ENCODE data around the gene ACTG2.

Gene ACTG2

GRCh38 chr2:73947412-73948018 lies 54.7 kb downstream of the ACTG2 start:
- Histone ChIP-seq H3K4me3 (ENCODE audit: low read length, poor library complexity, severe bottlenecking) (no peak overlapping the region), H3K9ac (ENCODE audit: low read depth, low read length, poor library complexity, severe bottlenecking) (no peak overlapping the region), H3K27me3 (ENCODE audit: insufficient read depth, low read length, poor library complexity, severe bottlenecking) (no peaks in the 10 kb centered on the region), H3K9me2 (replicated peaks; ENCODE audit: low read depth, low read length) (no peaks in the 10 kb centered on the region), H3K4me2 (ENCODE audit: low read depth, low read length, poor library complexity, severe bottlenecking) (no peak overlapping the region), H3K79me2 (ENCODE audit: insufficient read depth, low read length) (peaks cover 20% of the 10 kb centered on the region), H4K20me1 (ENCODE audit: insufficient read depth, low read length, poor library complexity, severe bottlenecking) (peaks cover 23% of the 10 kb centered on the region), H3K4me1 (ENCODE audit: insufficient read depth, low read length, poor library complexity, severe bottlenecking) (no peaks in the 10 kb centered on the region), H3K36me3 (ENCODE audit: insufficient read depth, low read length) (peaks cover 76% of the 10 kb centered on the region; the same call in 1 of the 2 replicates), H3K9me3 (ENCODE audit: insufficient read depth, low read depth, low read length) (no peaks in the 10 kb centered on the region), H2AFZ (ENCODE audit: low read length) (no peak overlapping the region), H3F3A (ENCODE audit: low read depth) (no peaks in the 10 kb centered on the region)
- TF ChIP-seq EZH2phosphoT487 (IDR thresholded peaks at IDR 0.05; ENCODE audit: borderline replicate concordance) (no peak), CTCF (conservative IDR thresholded peaks at IDR 0.05; ENCODE audit: low read length) (no peak)

- peaks cover 5% of the 10 kb centered on the region for H4K20me1 ChIP-seq (ENCODE audit: insufficient read depth, low read length, poor library complexity, severe bottlenecking)
- H3K4me1 ChIP-seq (ENCODE audit: insufficient read depth, low read length, poor library complexity, severe bottlenecking): no peaks in the 10 kb centered on the region
- no peak overlapping the region for H2AFZ ChIP-seq (ENCODE audit: low read length)
- H3K79me2 ChIP-seq (ENCODE audit: insufficient read depth, low read length): peaks cover 6% of the 10 kb centered on the region
- peaks cover 84% of the 10 kb centered on the region; the same call in 1 of the 2 replicates for H3K36me3 ChIP-seq (ENCODE audit: insufficient read depth, low read length)
- no peaks in the 10 kb centered on the region for H3K9me2 ChIP-seq (replicated peaks; ENCODE audit: low read depth, low read length)
- no peaks in the 10 kb centered on the region for H3K9me3 ChIP-seq (ENCODE audit: insufficient read depth, low read depth, low read length)
- no peak overlapping the region for H3K9ac ChIP-seq (ENCODE audit: low read depth, low read length, poor library complexity, severe bottlenecking)
- TF ChIP-seq EZH2phosphoT487 (IDR thresholded peaks at IDR 0.05; ENCODE audit: borderline replicate concordance) (no peak), CTCF (conservative IDR thresholded peaks at IDR 0.05; ENCODE audit: low read length) (no peak)
- H3K4me2 ChIP-seq (ENCODE audit: low read depth, low read length, poor library complexity, severe bottlenecking): no peak overlapping the region
- no peaks in the 10 kb centered on the region for H3F3A ChIP-seq (ENCODE audit: low read depth)
- H3K4me3 ChIP-seq (ENCODE audit: low read length, poor library complexity, severe bottlenecking): no peak overlapping the region
- no peaks in the 10 kb centered on the region for H3K27me3 ChIP-seq (ENCODE audit: insufficient read depth, low read length, poor library complexity, severe bottlenecking)
Measured at GRCh38 chr2:73949802-73950201, 57.0 kb downstream of the ACTG2 start.

DNA sequence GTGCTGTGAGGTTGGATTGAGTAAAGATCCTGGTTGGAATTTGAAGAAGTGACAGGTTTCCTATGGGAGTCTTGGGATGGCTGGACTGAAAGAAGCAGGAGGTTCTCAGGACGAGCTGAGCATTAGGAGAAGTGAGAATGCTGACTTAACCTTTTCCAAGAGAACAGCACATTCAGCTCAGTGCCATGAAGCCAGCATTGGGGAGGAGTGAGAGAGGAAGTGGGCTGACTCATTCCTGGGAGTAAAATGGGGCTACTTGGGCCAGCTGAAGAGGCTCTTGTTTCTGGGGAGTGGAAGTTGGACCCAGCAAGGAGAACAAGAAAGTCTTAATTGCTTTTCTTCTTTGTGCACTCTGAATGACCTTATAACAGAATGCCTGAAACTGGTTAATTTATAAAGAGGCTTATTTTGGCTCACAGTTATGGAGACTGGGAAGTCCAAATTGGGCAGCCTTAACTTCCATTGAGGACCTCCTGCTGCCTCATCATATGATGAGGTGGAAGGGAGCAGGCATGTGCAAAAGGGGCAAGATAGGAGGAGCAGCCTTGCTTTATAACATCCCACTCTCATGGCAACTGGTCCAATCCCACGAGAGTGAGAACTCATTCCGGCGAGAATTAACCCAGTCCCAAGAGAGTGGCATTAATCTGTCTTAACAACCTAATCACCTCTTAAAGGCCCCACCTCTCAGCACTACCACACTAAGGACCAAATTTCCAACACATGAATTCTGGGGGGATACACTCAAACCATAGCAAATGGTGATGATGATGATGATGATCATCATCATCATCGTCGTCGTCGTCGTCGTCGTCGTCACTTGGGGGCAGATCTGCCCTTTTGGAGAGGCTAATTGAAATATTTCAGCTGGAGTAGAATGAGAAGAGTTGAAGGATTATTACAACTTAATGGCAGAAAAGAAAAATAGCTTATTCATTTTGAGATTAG lies 60.0 kb downstream of the ACTG2 start:
- TF ChIP-seq EZH2phosphoT487 (IDR thresholded peaks at IDR 0.05; ENCODE audit: borderline replicate concordance): no peak
- no peak for TF ChIP-seq CTCF (conservative IDR thresholded peaks at IDR 0.05; ENCODE audit: low read length)
- Histone ChIP-seq H3K9me3 (ENCODE audit: insufficient read depth, low read depth, low read length) (no peaks in the 10 kb centered on the region), H3K79me2 (ENCODE audit: insufficient read depth, low read length) (no peaks in the 10 kb centered on the region), H2AFZ (ENCODE audit: low read length) (no peak overlapping the region), H3K36me3 (ENCODE audit: insufficient read depth, low read length) (peaks cover 73% of the 10 kb centered on the region; the same call in 1 of the 2 replicates), H3K4me3 (ENCODE audit: low read length, poor library complexity, severe bottlenecking) (no peak overlapping the region), H3K9ac (ENCODE audit: low read depth, low read length, poor library complexity, severe bottlenecking) (no peak overlapping the region), H3K9me2 (replicated peaks; ENCODE audit: low read depth, low read length) (no peaks in the 10 kb centered on the region), H3K4me1 (ENCODE audit: insufficient read depth, low read length, poor library complexity, severe bottlenecking) (no peaks in the 10 kb centered on the region), H3F3A (ENCODE audit: low read depth) (no peaks in the 10 kb centered on the region), H3K27me3 (ENCODE audit: insufficient read depth, low read length, poor library complexity, severe bottlenecking) (no peaks in the 10 kb centered on the region), H3K4me2 (ENCODE audit: low read depth, low read length, poor library complexity, severe bottlenecking) (no peak overlapping the region), H4K20me1 (ENCODE audit: insufficient read depth, low read length, poor library complexity, severe bottlenecking) (no peaks in the 10 kb centered on the region)

Data from Loucy (cell line).